ENCODE measurements around the gene IFI27L2. TPM values are rescaled to one million over a fixed set of nuclear protein-coding genes. Genes with fewer than 3 reads are reported as not detected.
A peak's percentile ranks its signal among the peaks of the same experiment; 100 is the strongest.

IFI27L2 gene
- polyA plus RNA-seq, 1 donor from 2014 or later = 23.7 TPM

- Histone ChIP-seq H3K79me2 (replicated peaks; ENCODE audit: insufficient read depth, low read length) (no peaks in the 10 kb centered on the region), H3K36me3 (ENCODE audit: insufficient read depth, low read length) (no peaks in the 10 kb centered on the region), H3K4me3 (ENCODE audit: low read length) (no peak overlapping the region), H3K27ac (ENCODE audit: low read length) (no peak overlapping the region), H3K4me2 (ENCODE audit: low read length) (no peak overlapping the region), H3K27me3 (ENCODE audit: insufficient read depth, low read depth, low read length) (peaks cover 30% of the 10 kb centered on the region), H2AFZ (ENCODE audit: low read depth, low read length) (no peak overlapping the region), H4K20me1 (ENCODE audit: insufficient read depth) (no peaks in the 10 kb centered on the region), H3K9me2 (ENCODE audit: insufficient read depth, low read length) (no peaks in the 10 kb centered on the region), H3K9me3 (ENCODE audit: low read length) (no peaks in the 10 kb centered on the region), H3F3A (ENCODE audit: insufficient read depth, low read length, poor library complexity, severe bottlenecking) (no peaks in the 10 kb centered on the region), H3K9ac (ENCODE audit: low read length) (no peak overlapping the region)
- TF ChIP-seq POLR2AphosphoS5 (IDR thresholded peaks at IDR 0.05) (no peak), EP300 (conservative IDR thresholded peaks at IDR 0.05; ENCODE audit: poor library complexity, severe bottlenecking) (no peak), RAD21 (conservative IDR thresholded peaks at IDR 0.05) (no peak), TAF1 (IDR thresholded peaks at IDR 0.05; ENCODE audit: low read depth) (no peak)
Measured at GRCh38 chr14:94176808-94177207, 47.4 kb upstream of the IFI27L2 start.

GRCh38 chr14:94175747-94176146 lies 46.3 kb upstream of the IFI27L2 start:
- H3F3A ChIP-seq (ENCODE audit: insufficient read depth, low read length, poor library complexity, severe bottlenecking) = no peaks in the 10 kb centered on the region
- H3K36me3 ChIP-seq (ENCODE audit: insufficient read depth, low read length) = no peaks in the 10 kb centered on the region
- no peaks in the 10 kb centered on the region for H3K79me2 ChIP-seq (replicated peaks; ENCODE audit: insufficient read depth, low read length)
- TF ChIP-seq EZH2 (IDR thresholded peaks at IDR 0.05; ENCODE audit: borderline replicate concordance, insufficient read depth, low read length, poor library complexity, severe bottlenecking) = no peak
- TF ChIP-seq TAF1 (IDR thresholded peaks at IDR 0.05; ENCODE audit: low read depth) = no peak
- no peak for TF ChIP-seq EP300 (conservative IDR thresholded peaks at IDR 0.05; ENCODE audit: poor library complexity, severe bottlenecking)
- TF ChIP-seq REST (IDR thresholded peaks at IDR 0.05; ENCODE audit: borderline replicate concordance) = no peak
- no peak for TF ChIP-seq CTCF (IDR thresholded peaks at IDR 0.05; ENCODE audit: poor library complexity, severe bottlenecking)
- peak overlapping the region; percentile 77 for H3K4me3 ChIP-seq (ENCODE audit: low read length)
- H2AFZ ChIP-seq (ENCODE audit: low read depth, low read length) = no peak overlapping the region
- no peaks in the 10 kb centered on the region for H4K20me1 ChIP-seq (ENCODE audit: insufficient read depth)
- peaks cover 30% of the 10 kb centered on the region for H3K27me3 ChIP-seq (ENCODE audit: insufficient read depth, low read depth, low read length)
- H3K9me2 ChIP-seq (ENCODE audit: insufficient read depth, low read length) = no peaks in the 10 kb centered on the region
- H3K27ac ChIP-seq (ENCODE audit: low read length) = no peak overlapping the region
- H3K9ac ChIP-seq (ENCODE audit: low read length) = no peak overlapping the region
- H3K4me2 ChIP-seq (ENCODE audit: low read length) = peak overlapping the region; percentile 13
- no peaks in the 10 kb centered on the region for H3K9me3 ChIP-seq (ENCODE audit: low read length)

- no peaks in the 10 kb centered on the region for H3K36me3 ChIP-seq (ENCODE audit: insufficient read depth, low read length)
- no peaks in the 10 kb centered on the region for H3K9me3 ChIP-seq (ENCODE audit: low read length)
- H3K27me3 ChIP-seq (ENCODE audit: insufficient read depth, low read depth, low read length) = peaks cover 30% of the 10 kb centered on the region
- H3K9me2 ChIP-seq (ENCODE audit: insufficient read depth, low read length) = no peaks in the 10 kb centered on the region
- H3K27ac ChIP-seq (ENCODE audit: low read length) = no peak overlapping the region
- H2AFZ ChIP-seq (ENCODE audit: low read depth, low read length) = no peak overlapping the region
- peak overlapping the region; percentile 13 for H3K4me2 ChIP-seq (ENCODE audit: low read length)
- peak overlapping the region; percentile 77 for H3K4me3 ChIP-seq (ENCODE audit: low read length)
- H3F3A ChIP-seq (ENCODE audit: insufficient read depth, low read length, poor library complexity, severe bottlenecking) = no peaks in the 10 kb centered on the region
- no peaks in the 10 kb centered on the region for H4K20me1 ChIP-seq (ENCODE audit: insufficient read depth)
- peak overlapping the region; percentile 57 for H3K9ac ChIP-seq (ENCODE audit: low read length)
- TF ChIP-seq EZH2 (IDR thresholded peaks at IDR 0.05; ENCODE audit: borderline replicate concordance, insufficient read depth, low read length, poor library complexity, severe bottlenecking) (no peak), REST (IDR thresholded peaks at IDR 0.05; ENCODE audit: borderline replicate concordance) (no peak)
- H3K79me2 ChIP-seq (replicated peaks; ENCODE audit: insufficient read depth, low read length) = no peaks in the 10 kb centered on the region
Measured at GRCh38 chr14:94175011-94175745, 45.8 kb upstream of the IFI27L2 start.

All from neural cell (in vitro differentiated cells).